SHP77 (cell line): ENCODE measurements around the gene CALCB.
"Not testable (repeated sequence)": the region's sequence is repeated elsewhere in the genome, so short reads cannot be mapped to it uniquely, and the experiment has no call there.

Source experiments
- DNase-seq, 2 experiments: peaks; one replicate each; lab custom pipeline; 2025; lab: John Stamatoyannopoulos, UW

CALCB gene

GRCh38 chr11:15073361-15074205, at the start of gene CALCB:
TSS of gene CALCB (plus strand) at chr11:15073593. CDS start at chr11:15074719, 1,126 bp downstream.
- DNase-seq = peak in 1 of 2 experiments; percentile 62

GRCh38 chr11:15027011-15027410, 46.4 kb upstream of the CALCB start:
- no peak for DNase-seq

GRCh38 chr11:15027956-15028355, 45.4 kb upstream of the CALCB start:
- no peak for DNase-seq

- DNase-seq = no peak
Observed at GRCh38 chr11:15028379-15028778, 45.0 kb upstream of the CALCB start.

DNA sequence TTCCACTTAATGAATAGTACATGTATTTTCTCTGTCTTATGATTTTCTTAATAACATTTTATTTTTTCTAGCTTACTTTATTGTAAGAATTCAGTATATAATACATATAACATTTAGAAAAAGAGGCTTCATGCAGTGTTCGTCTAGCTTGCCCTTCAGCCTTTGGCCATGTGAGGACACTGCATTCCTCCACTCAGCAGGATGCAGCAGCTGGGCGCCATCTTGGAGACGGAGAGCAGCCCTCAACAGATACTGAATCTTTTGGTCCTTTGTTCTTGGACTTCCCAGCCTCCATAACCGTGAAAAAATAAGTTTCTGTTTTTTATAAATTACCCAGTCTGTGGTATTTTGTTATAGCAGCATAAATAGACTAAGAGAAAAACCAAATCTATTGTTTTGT, 41.4 kb upstream of the CALCB start:
- not testable (repeated sequence) for DNase-seq

DNA sequence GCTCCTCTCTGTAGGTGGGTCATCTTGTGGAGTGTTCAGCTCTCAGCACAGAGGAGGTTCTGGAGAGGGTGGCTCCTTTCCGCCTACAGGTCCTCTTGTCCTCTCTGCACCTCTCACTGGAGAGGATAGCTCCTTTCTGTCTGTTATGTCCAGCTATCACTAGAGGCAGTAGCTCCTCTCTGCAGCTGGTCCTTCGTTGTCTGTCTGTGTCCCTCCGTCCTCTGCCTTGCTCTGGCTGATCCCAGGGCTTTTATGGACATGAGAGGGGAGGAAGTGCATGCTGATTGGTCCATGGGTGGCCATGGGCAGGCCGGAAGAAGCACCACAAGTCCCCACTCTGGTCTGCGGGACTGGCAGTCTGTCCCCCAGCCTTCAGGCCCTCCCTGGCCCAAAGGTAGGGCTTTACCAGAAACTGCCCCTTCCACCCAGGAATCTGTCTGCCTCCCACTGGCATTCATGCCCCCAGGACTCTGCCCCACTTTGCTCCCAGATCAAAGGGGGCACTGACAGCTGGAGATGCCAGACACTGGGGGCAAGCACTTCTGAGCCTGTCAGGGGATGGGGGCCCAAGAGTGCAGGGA, 38.6 kb upstream of the CALCB start:
- DNase-seq = peak; percentile 64 to 67

GRCh38 chr11:15035283-15035682, 38.1 kb upstream of the CALCB start:
- peak; percentile 49 to 57 for DNase-seq

GRCh38 chr11:15038963-15039362, 34.4 kb upstream of the CALCB start:
- DNase-seq = no peak

DNA sequence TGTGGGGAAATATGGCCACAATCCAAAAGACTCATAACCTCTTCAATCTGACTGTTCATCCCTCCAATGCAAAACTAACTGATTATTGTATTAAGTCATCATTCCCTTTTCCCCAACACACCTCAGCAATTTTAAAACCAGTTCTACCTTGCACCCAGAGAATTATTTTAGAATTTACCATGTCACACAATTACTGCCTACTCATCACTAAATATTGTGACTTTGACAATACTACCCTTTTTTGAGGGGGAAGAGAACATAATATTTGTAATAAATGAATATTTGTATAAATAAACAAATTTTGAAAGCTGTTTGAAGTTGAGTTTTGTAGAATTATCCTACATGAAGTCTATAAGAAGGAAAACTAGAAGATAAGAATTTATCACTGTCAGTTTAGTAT, 28.2 kb upstream of the CALCB start:
- no peak for DNase-seq

DNA sequence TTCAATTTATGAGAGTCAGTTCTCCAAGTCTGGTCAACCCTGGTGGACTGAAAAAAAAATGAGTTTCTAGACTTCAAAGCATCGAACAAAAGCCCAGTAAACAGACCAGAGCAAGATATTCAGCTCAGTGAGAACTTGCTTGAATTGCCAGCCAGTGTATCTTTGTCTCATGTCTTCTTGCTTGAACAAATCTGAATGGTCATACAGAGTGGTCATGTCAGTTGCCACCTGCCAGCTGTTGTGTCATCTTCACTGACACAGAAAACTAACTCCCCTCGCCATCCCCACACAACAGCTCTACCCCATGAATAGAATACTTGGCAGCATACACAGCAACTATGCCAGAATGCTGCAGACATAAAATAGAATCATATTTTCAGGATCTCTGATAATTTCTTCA, 27.5 kb upstream of the CALCB start:
- DNase-seq = no peak

DNA sequence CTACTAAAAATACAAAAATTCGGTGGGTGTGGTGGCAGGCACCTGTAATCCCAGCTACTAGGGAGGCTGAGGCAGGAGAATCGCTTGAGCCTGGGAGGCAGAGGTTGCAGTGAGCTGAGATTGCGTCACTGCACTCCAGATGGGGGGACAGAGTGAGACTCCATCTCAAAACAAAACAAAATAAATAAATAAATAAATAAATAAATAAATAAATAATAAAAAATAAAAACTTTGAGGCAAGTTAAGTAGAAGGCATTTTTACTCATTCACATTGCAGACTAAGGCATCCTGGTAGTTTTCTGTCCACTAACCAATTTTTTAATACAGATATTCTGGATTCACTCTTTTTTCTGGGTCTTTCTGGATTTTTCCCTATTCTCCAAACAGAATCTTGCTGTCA, 26.7 kb upstream of the CALCB start:
- DNase-seq = not testable (repeated sequence)

DNA sequence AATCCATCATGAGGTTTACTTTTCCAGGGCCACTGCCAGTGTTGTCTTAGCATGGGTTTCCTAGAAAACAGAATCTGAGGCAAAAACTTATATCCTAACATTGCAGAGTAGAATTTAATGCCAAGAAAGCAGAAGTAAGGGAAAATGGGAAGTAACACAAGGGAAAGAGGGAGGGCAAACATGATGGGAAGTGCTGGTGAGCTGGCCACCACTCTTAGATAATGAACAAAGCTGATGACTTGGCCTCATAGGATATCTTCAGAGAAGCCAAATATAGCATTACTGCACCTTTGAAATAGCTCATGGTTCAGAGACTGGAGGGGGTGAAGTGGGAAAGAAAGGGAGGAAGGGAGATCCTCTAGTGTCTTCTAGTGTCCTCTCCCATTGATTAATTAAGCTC, 24.8 kb upstream of the CALCB start:
- DNase-seq = no peak

GRCh38 chr11:15053191-15053685, 20.2 kb upstream of the CALCB start:
- no peak for DNase-seq

DNA sequence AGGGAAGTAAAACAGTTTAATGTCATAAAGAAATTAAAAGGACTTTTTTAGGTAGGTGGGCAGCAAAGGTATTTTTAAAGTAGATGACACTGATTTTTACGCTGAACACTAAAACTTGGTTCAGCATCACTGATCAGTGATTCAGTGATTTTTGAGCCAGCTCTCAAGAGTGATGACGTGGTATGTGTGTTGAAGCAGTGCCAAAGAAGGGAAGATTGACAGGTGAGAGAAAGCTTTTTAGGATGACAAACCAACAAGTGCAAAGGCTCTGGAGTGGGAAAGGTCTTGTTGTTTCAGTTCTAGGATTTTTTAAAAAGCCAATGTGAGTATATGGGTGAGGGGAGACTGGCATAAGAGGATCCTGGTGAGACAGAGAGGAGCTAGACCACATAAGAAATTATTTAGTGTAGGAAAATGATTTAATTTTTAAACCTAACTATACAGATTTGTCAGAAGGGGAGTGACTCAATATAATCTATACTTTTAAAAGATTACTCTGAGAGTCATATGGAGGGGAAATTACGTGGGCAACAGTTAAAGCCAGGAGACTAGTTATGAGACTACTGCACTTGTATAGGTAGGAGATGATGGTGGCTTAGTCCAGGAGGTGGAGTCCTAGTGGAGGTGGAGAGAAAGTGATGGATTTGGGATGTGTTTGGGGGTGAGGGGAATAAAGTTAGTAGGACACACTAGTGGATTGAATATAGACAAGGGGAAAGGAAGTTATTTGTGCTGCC, 17.6 kb upstream of the CALCB start:
- no peak for DNase-seq

DNA sequence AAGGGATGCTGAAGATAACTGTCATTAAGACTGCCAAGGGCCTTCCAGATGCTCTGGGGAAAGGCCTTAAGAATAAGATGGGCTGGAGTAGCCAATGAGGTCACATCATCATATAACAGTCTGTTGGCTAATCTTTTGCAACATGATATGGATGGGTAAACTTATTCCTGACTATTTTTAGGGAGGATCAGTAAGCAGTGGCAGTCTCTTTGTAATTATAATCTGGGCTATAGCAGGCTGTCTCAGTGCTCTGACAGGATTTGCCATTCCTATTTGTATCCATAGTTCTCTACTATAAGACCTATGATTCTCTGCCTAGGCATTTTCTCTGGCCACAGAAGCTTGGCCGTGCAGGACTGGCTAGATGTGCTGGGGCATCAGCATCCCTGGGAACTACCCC, 16.1 kb upstream of the CALCB start:
- DNase-seq = no peak

DNA sequence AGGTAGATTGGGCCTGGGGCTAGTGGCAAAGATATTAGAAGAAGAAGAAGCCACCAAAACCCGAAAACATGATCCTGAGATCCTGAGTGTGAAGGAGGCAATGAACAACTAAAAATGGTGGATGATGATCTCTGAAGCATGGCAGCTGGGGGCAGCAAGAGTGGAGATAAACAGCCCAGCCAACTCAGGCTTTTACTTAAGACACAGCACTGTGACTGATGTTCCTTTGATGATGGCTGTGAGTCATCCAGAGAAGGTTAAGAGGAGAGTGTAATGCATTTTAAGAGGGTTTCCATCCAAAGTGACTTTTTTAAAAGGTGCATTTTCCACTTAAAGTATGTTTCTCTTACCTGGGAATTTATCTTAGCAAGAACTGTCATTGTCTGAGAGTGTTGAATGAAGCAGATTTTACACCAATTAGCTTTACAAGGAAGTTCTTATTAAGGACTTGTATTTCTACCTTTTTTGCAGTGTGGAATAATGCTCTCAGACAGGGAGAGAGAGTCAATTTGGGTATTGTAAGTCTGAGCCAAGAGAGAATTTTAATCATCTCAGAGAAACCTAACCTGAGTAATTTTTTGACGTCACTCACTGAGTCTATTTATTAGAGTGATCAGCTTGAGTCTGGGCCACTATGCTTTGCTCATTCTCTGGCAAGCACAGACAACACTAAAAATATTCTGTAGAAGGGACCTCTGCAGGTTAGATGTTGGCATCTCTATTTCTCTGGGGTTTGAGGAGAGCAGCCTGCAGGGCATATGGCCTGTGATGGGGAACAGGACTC, 14.1 kb upstream of the CALCB start:
- DNase-seq = no peak

DNA sequence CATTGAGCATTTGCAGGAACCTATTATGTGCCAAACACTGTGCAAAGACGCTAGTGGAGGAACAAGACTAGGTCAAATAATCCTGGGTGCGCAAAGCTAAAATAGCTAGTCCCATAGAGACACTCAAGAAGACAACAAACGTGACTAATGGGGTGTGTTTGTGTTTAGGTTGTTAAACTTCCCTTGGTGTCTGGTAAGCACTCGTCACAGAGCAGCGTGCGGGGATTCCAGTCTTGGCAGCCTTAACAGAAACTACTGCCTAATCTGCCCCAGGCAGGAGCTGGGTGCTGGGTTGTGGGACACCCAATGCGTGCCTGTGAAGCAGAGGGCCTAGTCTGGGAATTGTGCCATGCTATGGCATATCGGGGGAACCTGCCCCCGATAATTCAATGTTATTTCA, 10.8 kb upstream of the CALCB start:
- DNase-seq = no peak

DNA sequence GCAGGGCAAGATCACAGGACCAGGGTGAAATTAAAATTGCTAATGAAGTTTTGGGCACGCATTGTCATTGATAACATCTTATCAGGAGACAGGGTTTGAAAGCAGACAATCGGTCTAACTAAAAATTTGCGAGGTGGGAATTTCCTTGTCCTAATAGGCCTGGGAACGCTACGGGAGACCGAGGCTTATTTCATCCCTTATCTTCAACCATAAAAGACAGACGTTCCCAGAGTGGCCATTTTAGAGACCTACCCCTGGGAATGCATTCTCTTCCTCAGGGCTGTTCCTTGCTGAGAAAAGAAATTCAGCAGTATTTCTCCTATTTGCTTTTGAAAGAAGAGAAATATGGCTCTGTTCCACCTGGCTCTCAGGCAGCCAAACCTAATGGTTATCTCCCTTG, 3.6 kb upstream of the CALCB start:
- DNase-seq = not testable (repeated sequence)

DNA sequence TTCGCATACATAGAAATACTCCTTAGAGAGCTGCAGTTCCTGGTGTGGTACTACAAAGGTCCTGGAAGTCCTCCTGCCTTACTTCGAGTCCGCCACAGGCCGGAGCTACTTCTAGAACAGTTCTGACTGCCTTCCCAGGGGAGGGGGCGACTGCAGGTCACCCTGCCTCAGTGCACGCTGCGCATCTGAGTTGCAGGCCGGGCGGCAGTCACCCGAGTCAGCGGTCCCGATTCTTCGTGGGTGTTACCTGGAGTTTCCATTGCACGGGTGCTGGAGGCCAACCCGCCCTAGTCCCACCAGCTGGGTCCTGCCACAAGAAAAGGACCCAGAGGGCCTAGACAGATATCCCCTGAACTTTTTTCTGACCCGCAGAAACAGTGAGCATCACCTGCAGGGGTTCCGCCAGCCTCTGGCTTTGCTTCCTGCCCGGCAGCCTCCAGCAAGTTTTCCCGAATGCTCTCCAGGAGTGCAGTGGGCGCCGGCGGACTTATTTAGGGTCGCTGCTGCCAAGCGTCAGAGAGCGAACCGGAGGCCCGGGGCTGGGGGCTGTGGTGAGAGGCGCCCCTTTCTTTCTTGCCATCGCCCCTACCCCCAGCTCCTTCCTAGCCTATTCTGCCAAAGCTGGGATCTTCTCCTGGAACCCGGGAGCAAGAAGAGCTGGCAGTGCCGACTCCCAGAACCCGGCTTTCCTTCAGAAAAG, 1.7 kb upstream of the CALCB start:
- DNase-seq = no peak

GRCh38 chr11:15072551-15073143, 746 bp upstream of the CALCB start:
- DNase-seq = no peak
